Peyer's patch (tissue), 4 donors: Measurements from ENCODE around the gene PCGF2. TPM values are rescaled to one million over a fixed set of nuclear protein-coding genes. Genes with fewer than 3 reads are reported as not detected.

Source experiments
- DNase-seq, 3 donors: peaks; one replicate each; pipeline ENCODE4 v3.0.0-alpha.2; 2017 to 2019
- H3K27ac ChIP-seq, 4 donors: fragments of 200-600 bp; sonication (generic); one replicate each; pipeline ENCODE4 v1.5.1; 2016 to 2019
- H3K27me3 ChIP-seq, 2 donors: fragments of 200-600 bp; sonication (generic); one replicate each; pipeline ENCODE4 v1.5.1; 2019
- H3K36me3 ChIP-seq, 3 donors: fragments of 200-600 bp; sonication (generic); one replicate each; pipeline ENCODE4 v1.5.1; 2016 to 2019
- H3K4me1 ChIP-seq, 4 donors: fragments of 200-600 bp; sonication (generic); one replicate each; pipeline ENCODE4 v1.5.1; 2016 to 2019
- H3K4me3 ChIP-seq, 4 donors: fragments of 200-600 bp; sonication (generic); 1 replicate in 3 of 4; 2 replicates in 1 of 4; pipeline ENCODE4 v1.5.1; 2016 to 2019; ENCODE audit warnings: mild to moderate bottlenecking in 1 of 4
- H3K9me3 ChIP-seq, 4 donors: fragments of 200-600 bp; sonication (generic); one replicate each; pipeline ENCODE4 v1.5.1; 2016 to 2019; ENCODE audit warnings: mild to moderate bottlenecking in 1 of 4
- CTCF ChIP-seq, 6 experiments: fragments of 450-650 bp in 4 of 6; fragments of 200-600 bp in 2 of 6; sonication (generic) in 1 of 6; IDR thresholded peaks; one replicate each; pipeline ENCODE4 v1.5.1; 2017 to 2019; ENCODE audit warnings: antibody characterized with exemption in 6 of 6, mild to moderate bottlenecking in 3 of 6, moderate library complexity in 1 of 6
- POLR2A ChIP-seq, 2 donors: fragments of 450-650 bp; IDR thresholded peaks; one replicate each; pipeline ENCODE4 v1.5.1; 2017; ENCODE audit warnings: antibody characterized with exemption in 2 of 2, mild to moderate bottlenecking in 2 of 2, moderate library complexity in 2 of 2
- total RNA-seq, 4 donors: library from RNA; depleted of rRNA; stranded (reverse); fragments of >200 nt; gene quantifications; one replicate each; pipeline ENCODE4 v1.1.0, GENCODE V29; 2016

Gene PCGF2
- total RNA-seq, 4 donors from 2014 or later, result 8.3 to 41.9 (median 14.5) TPM

- Histone ChIP-seq H3K4me3 (no peak overlapping the region), H3K27ac (no peak overlapping the region), H3K9me3 (no peaks in the 10 kb centered on the region), H3K27me3 (no peaks in the 10 kb centered on the region), H3K4me1 (no peaks in the 10 kb centered on the region), H3K36me3 (peaks cover 3 to 97% (median 10%) of the 10 kb centered on the region in 3 donors)
- TF ChIP-seq POLR2A (IDR thresholded peaks at IDR 0.05) (no peak), CTCF (IDR thresholded peaks at IDR 0.05) (no peak)
- no peak for DNase-seq
Observed at GRCh38 chr17:38762231-38762630, 14.1 kb upstream of the PCGF2 start.

- TF ChIP-seq POLR2A (IDR thresholded peaks at IDR 0.05) (no peak), CTCF (IDR thresholded peaks at IDR 0.05) (peak in 2 of 6 experiments; percentile 26 to 27)
- Histone ChIP-seq H3K9me3 (no peaks in the 10 kb centered on the region), H3K27ac (no peak overlapping the region), H3K36me3 (peaks cover 3 to 95% (median 10%) of the 10 kb centered on the region in 3 donors), H3K4me3 (no peak overlapping the region), H3K4me1 (no peaks in the 10 kb centered on the region), H3K27me3 (no peaks in the 10 kb centered on the region)
- DNase-seq, result no peak
Observed at GRCh38 chr17:38761612-38762011, 13.5 kb upstream of the PCGF2 start.

GRCh38 chr17:38753071-38753506 is 5.0 kb upstream of the PCGF2 start:
- Histone ChIP-seq H3K9me3 (no peaks in the 10 kb centered on the region), H3K4me3 (peak overlapping the region; percentile 72 to 99 (median 86)), H3K27ac (peak overlapping the region; percentile 82 to 92 (median 88)), H3K36me3 (peaks cover 0 to 30% (median 3%) of the 10 kb centered on the region in 3 donors), H3K4me1 (peaks cover 0 to 37% (median 22%) of the 10 kb centered on the region in 4 donors), H3K27me3 (no peaks in the 10 kb centered on the region)
- TF ChIP-seq POLR2A (IDR thresholded peaks at IDR 0.05), result no peak
- no peak for TF ChIP-seq CTCF (IDR thresholded peaks at IDR 0.05)
- DNase-seq, result no peak

- Histone ChIP-seq H3K9me3 (no peaks in the 10 kb centered on the region), H3K4me1 (peaks cover 0 to 37% (median 25%) of the 10 kb centered on the region in 4 donors), H3K4me3 (peak within 1 kb of the TSS; percentile 72 to 99 (median 86)), H3K27ac (peak within 1 kb of the TSS; percentile 82 to 92 (median 88)), H3K27me3 (no peaks in the 10 kb centered on the region), H3K36me3 (peaks cover 0 to 24% (median 0%) of the 10 kb centered on the region in 3 donors)
- TF ChIP-seq POLR2A (IDR thresholded peaks at IDR 0.05), result peak; percentile 49 to 54
- no peak for TF ChIP-seq CTCF (IDR thresholded peaks at IDR 0.05)
- DNase-seq, result peak; percentile 96 to 100 (median 99)
Observed at GRCh38 chr17:38752308-38753070, 4.4 kb upstream of the PCGF2 start, which contains the start of gene PSMB3. PSMB3 (plus strand) TSS chr17:38752741; CDS start chr17:38752827, 86 bp downstream.

GRCh38 chr17:38751808-38752307 is 3.7 kb upstream of the PCGF2 start:
- H3K27me3 ChIP-seq, result no peaks in the 10 kb centered on the region
- H3K4me1 ChIP-seq, result peaks cover 1 to 42% (median 31%) of the 10 kb centered on the region in 4 donors
- DNase-seq, result peak; percentile 82 to 93 (median 90)
- H3K27ac ChIP-seq, result peak overlapping the region; percentile 78 to 92 (median 86)
- H3K9me3 ChIP-seq, result no peaks in the 10 kb centered on the region
- peaks cover 0 to 19% (median 0%) of the 10 kb centered on the region in 3 donors for H3K36me3 ChIP-seq
- H3K4me3 ChIP-seq, result peak overlapping the region; percentile 72 to 99 (median 86)
- TF ChIP-seq CTCF (IDR thresholded peaks at IDR 0.05) (no peak), POLR2A (IDR thresholded peaks at IDR 0.05) (no peak)
